Transverse colon (tissue), 4 donors: ENCODE data around the gene FAM228B.

Experiments
- CTCF ChIP-seq, 5 experiments: fragments of 200-600 bp in 3 of 5; fragments of 450-650 bp in 2 of 5; sonication (generic) in 3 of 5; IDR thresholded peaks; 1 replicate in 2 of 5; 2 replicates in 3 of 5; pipeline ENCODE4 v1.5.1; 2016 to 2017; ENCODE audit warnings: antibody characterized with exemption in 5 of 5, inconsistent platforms in 3 of 5, mild to moderate bottlenecking in 2 of 5, moderate library complexity in 1 of 5
- POLR2A ChIP-seq: fragments of 450-650 bp; IDR thresholded peaks from one replicate; pipeline ENCODE4 v1.6.1; 2016; ENCODE audit warnings: antibody characterized with exemption, mild to moderate bottlenecking, moderate library complexity
- POLR2AphosphoS5 ChIP-seq, 3 donors: sonication (generic); formaldehyde crosslinking; IDR thresholded peaks; one replicate each; pipeline ENCODE4 v1.6.1; 2016; ENCODE audit warnings: antibody characterized with exemption in 3 of 3

- peak; percentile 38 to 69 (median 67) for TF ChIP-seq POLR2AphosphoS5 (IDR thresholded peaks at IDR 0.05)
- TF ChIP-seq CTCF (IDR thresholded peaks at IDR 0.05): no peak
- TF ChIP-seq POLR2A: peak; percentile 87
Measured at GRCh38 chr2:24076849-24077534, 46.3 kb upstream of the FAM228B start.
